Mucosa of stomach (tissue), 1 donor: ENCODE measurements around the gene REM2.

Experiments
- H3K27me3 ChIP-seq: one replicate; pipeline ENCODE4 v1.7.0; 2013; ENCODE audit warnings: mild to moderate bottlenecking, low read length; ENCODE audit not compliant: control insufficient read depth, insufficient read depth
- H3K36me3 ChIP-seq: one replicate; pipeline ENCODE4 v1.7.0; 2013; ENCODE audit warnings: low read length; ENCODE audit not compliant: control insufficient read depth, insufficient read depth
- H3K4me1 ChIP-seq: one replicate; pipeline ENCODE4 v1.7.0; 2013; ENCODE audit warnings: mild to moderate bottlenecking, low read length; ENCODE audit not compliant: control insufficient read depth, insufficient read depth
- H3K4me3 ChIP-seq: one replicate; pipeline ENCODE4 v1.7.0; 2013; ENCODE audit warnings: low read length
- H3K9ac ChIP-seq: one replicate; pipeline ENCODE4 v1.7.0; 2013; ENCODE audit warnings: mild to moderate bottlenecking, low read length, moderate library complexity
- H3K9me3 ChIP-seq: one replicate; pipeline ENCODE4 v1.7.0; 2013; ENCODE audit warnings: mild to moderate bottlenecking, low read length, moderate library complexity; ENCODE audit not compliant: control insufficient read depth
- donor health status: Pancreatic carcinoma.

The REM2 gene

GRCh38 chr14:22871224-22872032, 11.6 kb upstream of the REM2 start, which contains the start of gene LRP10:
Gene LRP10, plus strand, starts transcription at chr14:22871740. Its CDS starts 564 bp downstream, at chr14:22872304.
- H3K4me3 ChIP-seq: peak within 1 kb of the TSS; percentile 60
- peak within 1 kb of the TSS; percentile 99 for H3K9ac ChIP-seq
- H3K36me3 ChIP-seq: peaks cover 23% of the 10 kb centered on the region
- no peaks in the 10 kb centered on the region for H3K27me3 ChIP-seq
- H3K4me1 ChIP-seq: peaks cover 21% of the 10 kb centered on the region
- no peaks in the 10 kb centered on the region for H3K9me3 ChIP-seq

DNA sequence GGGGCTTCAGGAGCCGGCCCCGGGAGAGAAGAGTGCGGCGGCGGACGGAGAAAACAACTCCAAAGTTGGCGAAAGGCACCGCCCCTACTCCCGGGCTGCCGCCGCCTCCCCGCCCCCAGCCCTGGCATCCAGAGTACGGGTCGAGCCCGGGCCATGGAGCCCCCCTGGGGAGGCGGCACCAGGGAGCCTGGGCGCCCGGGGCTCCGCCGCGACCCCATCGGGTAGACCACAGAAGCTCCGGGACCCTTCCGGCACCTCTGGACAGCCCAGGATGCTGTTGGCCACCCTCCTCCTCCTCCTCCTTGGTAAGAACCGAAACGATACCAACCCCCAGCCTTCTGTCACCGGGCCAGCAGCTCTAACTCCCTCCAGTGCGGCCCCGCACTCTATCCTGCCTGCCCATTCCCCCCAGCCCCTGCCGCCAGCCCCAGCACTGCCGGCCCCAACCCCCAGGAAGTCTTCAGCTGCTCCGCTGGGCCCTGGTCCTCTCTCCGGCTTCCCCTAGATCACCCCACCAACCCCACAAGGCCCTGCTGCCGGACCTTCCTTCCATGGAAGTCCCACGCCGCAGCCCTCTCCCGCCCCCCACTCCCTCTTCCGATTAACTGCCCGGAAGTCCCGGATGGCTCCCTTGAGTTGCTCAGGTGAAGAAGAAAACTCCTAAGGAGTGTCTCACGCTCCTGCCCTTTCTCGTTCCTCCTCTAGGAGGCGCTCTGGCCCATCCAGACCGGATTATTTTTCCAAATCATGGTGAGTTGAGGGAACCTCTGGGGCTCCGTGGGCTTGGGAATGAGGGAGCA, 10.8 kb upstream of the REM2 start:
- Histone ChIP-seq H3K9ac (peak overlapping the region; percentile 99), H3K4me3 (peak overlapping the region; percentile 60), H3K9me3 (no peaks in the 10 kb centered on the region), H3K4me1 (peaks cover 21% of the 10 kb centered on the region), H3K36me3 (peaks cover 31% of the 10 kb centered on the region), H3K27me3 (no peaks in the 10 kb centered on the region)

GRCh38 chr14:22872833-22873520, 10.0 kb upstream of the REM2 start:
- H3K4me3 ChIP-seq: peak overlapping the region; percentile 60
- peaks cover 21% of the 10 kb centered on the region for H3K4me1 ChIP-seq
- peaks cover 39% of the 10 kb centered on the region for H3K36me3 ChIP-seq
- H3K27me3 ChIP-seq: no peaks in the 10 kb centered on the region
- H3K9me3 ChIP-seq: no peaks in the 10 kb centered on the region
- peak overlapping the region; percentile 99 for H3K9ac ChIP-seq

GRCh38 chr14:22875003-22875747, 7.8 kb upstream of the REM2 start:
- Histone ChIP-seq H3K4me3 (no peak overlapping the region), H3K27me3 (no peaks in the 10 kb centered on the region), H3K36me3 (peaks cover 54% of the 10 kb centered on the region), H3K9ac (no peak overlapping the region), H3K4me1 (peaks cover 19% of the 10 kb centered on the region), H3K9me3 (no peaks in the 10 kb centered on the region)

DNA sequence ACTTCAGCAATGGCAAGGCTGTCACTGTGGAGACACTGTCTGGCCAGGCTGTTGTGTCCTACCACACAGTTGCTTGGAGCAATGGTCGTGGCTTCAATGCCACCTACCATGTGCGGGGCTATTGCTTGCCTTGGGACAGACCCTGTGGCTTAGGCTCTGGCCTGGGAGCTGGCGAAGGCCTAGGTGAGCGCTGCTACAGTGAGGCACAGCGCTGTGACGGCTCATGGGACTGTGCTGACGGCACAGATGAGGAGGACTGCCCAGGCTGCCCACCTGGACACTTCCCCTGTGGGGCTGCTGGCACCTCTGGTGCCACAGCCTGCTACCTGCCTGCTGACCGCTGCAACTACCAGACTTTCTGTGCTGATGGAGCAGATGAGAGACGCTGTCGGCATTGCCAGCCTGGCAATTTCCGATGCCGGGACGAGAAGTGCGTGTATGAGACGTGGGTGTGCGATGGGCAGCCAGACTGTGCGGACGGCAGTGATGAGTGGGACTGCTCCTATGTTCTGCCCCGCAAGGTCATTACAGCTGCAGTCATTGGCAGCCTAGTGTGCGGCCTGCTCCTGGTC, 7.2 kb upstream of the REM2 start:
- Histone ChIP-seq H3K9ac (no peak overlapping the region), H3K27me3 (no peaks in the 10 kb centered on the region), H3K36me3 (peaks cover 54% of the 10 kb centered on the region), H3K4me3 (no peak overlapping the region), H3K4me1 (peaks cover 13% of the 10 kb centered on the region), H3K9me3 (no peaks in the 10 kb centered on the region)

DNA sequence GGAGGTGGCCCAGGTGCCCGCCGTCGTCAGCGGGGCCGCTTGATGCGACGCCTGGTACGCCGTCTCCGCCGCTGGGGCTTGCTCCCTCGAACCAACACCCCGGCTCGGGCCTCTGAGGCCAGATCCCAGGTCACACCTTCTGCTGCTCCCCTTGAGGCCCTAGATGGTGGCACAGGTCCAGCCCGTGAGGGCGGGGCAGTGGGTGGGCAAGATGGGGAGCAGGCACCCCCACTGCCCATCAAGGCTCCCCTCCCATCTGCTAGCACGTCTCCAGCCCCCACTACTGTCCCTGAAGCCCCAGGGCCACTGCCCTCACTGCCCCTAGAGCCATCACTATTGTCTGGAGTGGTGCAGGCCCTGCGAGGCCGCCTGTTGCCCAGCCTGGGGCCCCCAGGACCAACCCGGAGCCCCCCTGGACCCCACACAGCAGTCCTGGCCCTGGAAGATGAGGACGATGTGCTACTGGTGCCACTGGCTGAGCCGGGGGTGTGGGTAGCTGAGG, 6.0 kb upstream of the REM2 start:
- peaks cover 54% of the 10 kb centered on the region for H3K36me3 ChIP-seq
- H3K4me1 ChIP-seq: peaks cover 18% of the 10 kb centered on the region
- no peaks in the 10 kb centered on the region for H3K9me3 ChIP-seq
- H3K9ac ChIP-seq: no peak overlapping the region
- no peak overlapping the region for H3K4me3 ChIP-seq
- no peaks in the 10 kb centered on the region for H3K27me3 ChIP-seq

- H3K4me3 ChIP-seq: no peak overlapping the region
- no peaks in the 10 kb centered on the region for H3K9me3 ChIP-seq
- peaks cover 54% of the 10 kb centered on the region for H3K36me3 ChIP-seq
- peaks cover 25% of the 10 kb centered on the region for H3K4me1 ChIP-seq
- H3K27me3 ChIP-seq: no peaks in the 10 kb centered on the region
- H3K9ac ChIP-seq: no peak overlapping the region
These were observed 4.5 kb upstream of the REM2 start for GRCh38 chr14:22878271-22879246.

DNA sequence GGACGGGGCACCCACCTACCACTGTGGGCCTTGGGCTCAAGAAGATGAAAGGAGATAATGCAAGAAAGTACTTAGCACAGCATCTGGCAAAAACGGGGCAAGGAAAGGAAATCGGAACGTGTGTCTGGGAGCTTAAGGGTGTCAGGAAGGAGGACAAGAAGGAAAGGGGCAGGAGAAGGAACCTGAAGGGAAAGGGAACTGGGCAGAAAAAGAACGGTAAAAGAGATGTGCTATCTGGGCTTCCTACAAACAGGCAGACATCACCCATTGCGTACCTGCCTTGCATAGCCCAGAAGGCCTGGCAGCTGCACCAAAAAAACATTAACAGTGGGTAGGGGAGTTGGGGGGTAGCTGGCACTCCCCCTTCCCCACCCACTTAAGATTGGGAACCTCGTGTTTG, 958 bp upstream of the REM2 start:
- H3K27me3 ChIP-seq: no peaks in the 10 kb centered on the region
- H3K36me3 ChIP-seq: peaks cover 24% of the 10 kb centered on the region
- H3K4me3 ChIP-seq: no peak overlapping the region
- H3K9me3 ChIP-seq: no peaks in the 10 kb centered on the region
- H3K9ac ChIP-seq: no peak overlapping the region
- peaks cover 28% of the 10 kb centered on the region for H3K4me1 ChIP-seq

- H3K4me1 ChIP-seq: peaks cover 30% of the 10 kb centered on the region
- H3K9ac ChIP-seq: peak overlapping the region; percentile 3
- peaks cover 18% of the 10 kb centered on the region for H3K36me3 ChIP-seq
- no peak overlapping the region for H3K4me3 ChIP-seq
- no peaks in the 10 kb centered on the region for H3K9me3 ChIP-seq
- H3K27me3 ChIP-seq: no peaks in the 10 kb centered on the region
These were observed 371 bp upstream of the REM2 start for GRCh38 chr14:22882529-22883172.

- peaks cover 4% of the 10 kb centered on the region for H3K36me3 ChIP-seq
- H3K4me1 ChIP-seq: peaks cover 39% of the 10 kb centered on the region
- no peak overlapping the region for H3K9ac ChIP-seq
- no peaks in the 10 kb centered on the region for H3K27me3 ChIP-seq
- no peaks in the 10 kb centered on the region for H3K9me3 ChIP-seq
- no peak overlapping the region for H3K4me3 ChIP-seq
These were observed 1.2 kb downstream of the REM2 start for GRCh38 chr14:22884076-22884737.
